Mucosa of descending colon (tissue), 3 donors: ENCODE results near the gene TMEM212. TPM values are rescaled to one million over a fixed set of nuclear protein-coding genes. Genes with fewer than 3 reads are reported as not detected.

Experiments used
- ATAC-seq: fragments of 200-7000 bp; cut with Tn5 transposase; one replicate; pipeline ENCODE4 v1.9.1; 2020; ENCODE audit warnings: mild to moderate bottlenecking, moderate library complexity
- DNase-seq, 3 donors: peaks; one replicate each; pipeline ENCODE4 v3.0.0-alpha.2; 2020
- H3K36me3 ChIP-seq: fragments of 200-600 bp; one replicate; pipeline ENCODE4 v1.8.0; 2021; ENCODE audit warnings: low read depth, mild to moderate bottlenecking
- H3K4me1 ChIP-seq: fragments of 200-600 bp; one replicate; pipeline ENCODE4 v1.8.0; 2021; ENCODE audit warnings: low read depth, mild to moderate bottlenecking
- H3K4me3 ChIP-seq: fragments of 200-600 bp; one replicate; pipeline ENCODE4 v1.8.0; 2021; ENCODE audit warnings: mild to moderate bottlenecking
- H3K9me3 ChIP-seq: fragments of 200-600 bp; one replicate; pipeline ENCODE4 v1.8.0; 2021; ENCODE audit warnings: mild to moderate bottlenecking
- intact Hi-C, 2 donors: fragments of 100-400 bp; cut with DNase I in 1 of 2; cut with micrococcal nuclease in 1 of 2; formaldehyde crosslinking; loops; one replicate each; pipeline versions ENCODE4 v1.11.0 to v1.11.1; 2022; cut with DNase I, micrococcal nuclease
- total RNA-seq, 3 donors: library from RNA; stranded (reverse); fragmentation: NEBNext Ultra II Directional in 2 of 3; extraction: Animal tissue kit (Norgen Biotek cat#: 25700) in 2 of 3; gene quantifications; one replicate each; pipeline versions ENCODE4 v1.2.1 to v1.2.4, GENCODE V29; 2021 to 2023
- TF ChIP-seq, protein P1 (sequence below): fragments of 200-600 bp; IDR thresholded peaks from one replicate; pipeline ENCODE4 v1.8.0; 2022; ENCODE audit warnings: antibody characterized with exemption, mild to moderate bottlenecking
- donor health status: DM: no; HTN: no; CAD: no; lungs with moderate emphysema.
- donor health status: DM: no; HTN: no; CAD: no.
- donor health status: DM: no; HTN: yes; CAD: no.

Gene TMEM212
- total RNA-seq, 3 donors from 2014 or later, result not detected

DNA sequence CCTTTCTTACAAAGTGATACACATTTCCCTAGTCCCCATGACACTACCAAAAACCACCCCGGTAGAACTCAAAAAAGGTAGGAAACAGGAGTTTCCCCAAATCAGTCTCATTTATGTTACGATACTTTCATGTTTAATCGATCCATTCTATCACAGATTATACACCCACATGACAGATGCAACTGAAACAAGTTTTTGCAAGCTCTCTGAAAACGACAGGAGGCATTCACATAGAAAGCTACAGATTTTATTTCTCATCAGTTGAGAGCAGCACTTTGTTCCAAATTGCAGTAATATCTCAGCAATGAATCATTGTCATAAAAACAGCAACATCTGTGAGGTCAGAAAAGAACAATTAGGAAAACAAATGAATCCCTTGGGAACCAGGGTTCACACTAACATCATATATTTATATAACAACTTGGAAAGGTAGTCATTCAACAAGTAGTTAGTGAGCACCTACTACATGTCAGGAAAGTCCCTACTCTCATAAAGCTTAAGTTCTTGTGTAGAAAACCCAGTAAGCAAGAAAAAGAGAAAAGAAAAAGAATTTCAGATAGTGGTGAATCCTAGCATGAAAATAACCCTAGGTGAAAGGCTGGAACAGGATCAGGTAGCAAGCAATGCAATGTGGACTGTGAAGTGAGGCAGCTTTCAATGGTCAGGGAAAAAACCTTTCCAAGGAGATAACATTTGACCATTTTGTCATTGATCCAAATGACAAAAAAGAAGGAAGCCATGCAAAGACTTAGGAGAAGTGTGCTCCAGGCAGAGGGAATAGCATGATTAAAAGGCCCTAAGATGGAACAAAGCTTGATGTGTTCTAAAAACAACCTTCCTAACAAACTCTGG is 41.2 kb upstream of the TMEM212 start:
- peak; percentile 62 for ATAC-seq
- TF ChIP-seq, protein P1, sequence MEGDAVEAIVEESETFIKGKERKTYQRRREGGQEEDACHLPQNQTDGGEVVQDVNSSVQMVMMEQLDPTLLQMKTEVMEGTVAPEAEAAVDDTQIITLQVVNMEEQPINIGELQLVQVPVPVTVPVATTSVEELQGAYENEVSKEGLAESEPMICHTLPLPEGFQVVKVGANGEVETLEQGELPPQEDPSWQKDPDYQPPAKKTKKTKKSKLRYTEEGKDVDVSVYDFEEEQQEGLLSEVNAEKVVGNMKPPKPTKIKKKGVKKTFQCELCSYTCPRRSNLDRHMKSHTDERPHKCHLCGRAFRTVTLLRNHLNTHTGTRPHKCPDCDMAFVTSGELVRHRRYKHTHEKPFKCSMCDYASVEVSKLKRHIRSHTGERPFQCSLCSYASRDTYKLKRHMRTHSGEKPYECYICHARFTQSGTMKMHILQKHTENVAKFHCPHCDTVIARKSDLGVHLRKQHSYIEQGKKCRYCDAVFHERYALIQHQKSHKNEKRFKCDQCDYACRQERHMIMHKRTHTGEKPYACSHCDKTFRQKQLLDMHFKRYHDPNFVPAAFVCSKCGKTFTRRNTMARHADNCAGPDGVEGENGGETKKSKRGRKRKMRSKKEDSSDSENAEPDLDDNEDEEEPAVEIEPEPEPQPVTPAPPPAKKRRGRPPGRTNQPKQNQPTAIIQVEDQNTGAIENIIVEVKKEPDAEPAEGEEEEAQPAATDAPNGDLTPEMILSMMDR, result no peak
- intact Hi-C loops, result no loop called here
- Histone ChIP-seq H3K4me3 (no peak overlapping the region), H3K4me1 (peaks cover 15% of the 10 kb centered on the region), H3K36me3 (no peaks in the 10 kb centered on the region), H3K9me3 (no peaks in the 10 kb centered on the region)
- no peak for DNase-seq

GRCh38 chr3:171802590-171802956 is 40.6 kb upstream of the TMEM212 start:
- Histone ChIP-seq H3K9me3 (no peaks in the 10 kb centered on the region), H3K36me3 (no peaks in the 10 kb centered on the region), H3K4me3 (no peak overlapping the region), H3K4me1 (peaks cover 15% of the 10 kb centered on the region)
- no peak for DNase-seq
- TF ChIP-seq, protein P1, result no peak
- ATAC-seq, result peak; percentile 18
- intact Hi-C loops, result no loop called here

GRCh38 chr3:171803044-171803443 is 40.1 kb upstream of the TMEM212 start:
- H3K4me3 ChIP-seq, result no peak overlapping the region
- no peaks in the 10 kb centered on the region for H3K9me3 ChIP-seq
- DNase-seq (no peak), ATAC-seq (no peak)
- TF ChIP-seq, protein P1, result no peak
- H3K36me3 ChIP-seq, result no peaks in the 10 kb centered on the region
- peaks cover 15% of the 10 kb centered on the region for H3K4me1 ChIP-seq
- intact Hi-C loops, result no loop called here

GRCh38 chr3:171804618-171805389 is 38.3 kb upstream of the TMEM212 start:
- Histone ChIP-seq H3K36me3 (no peaks in the 10 kb centered on the region), H3K9me3 (no peaks in the 10 kb centered on the region), H3K4me3 (no peak overlapping the region), H3K4me1 (peaks cover 15% of the 10 kb centered on the region)
- ATAC-seq, result no peak
- intact Hi-C loops, result no loop called here
- DNase-seq, result no peak
- TF ChIP-seq, protein P1, result no peak

GRCh38 chr3:171805687-171806086 is 37.5 kb upstream of the TMEM212 start:
- intact Hi-C loops, result no loop called here
- no peaks in the 10 kb centered on the region for H3K36me3 ChIP-seq
- DNase-seq (no peak), ATAC-seq (no peak)
- H3K4me3 ChIP-seq, result no peak overlapping the region
- TF ChIP-seq, protein P1, result no peak
- H3K9me3 ChIP-seq, result no peaks in the 10 kb centered on the region
- H3K4me1 ChIP-seq, result peaks cover 15% of the 10 kb centered on the region
